Amniotic stem cell (primary cell): ENCODE measurements around the gene FNIP2.
"Not testable (repeated sequence)": the region's sequence is repeated elsewhere in the genome, so short reads cannot be mapped to it uniquely, and the experiment has no call there.

Experiments used
- DNase-seq: peaks from one replicate; lab custom pipeline; 2025; lab: John Stamatoyannopoulos, UW

Gene FNIP2

DNA sequence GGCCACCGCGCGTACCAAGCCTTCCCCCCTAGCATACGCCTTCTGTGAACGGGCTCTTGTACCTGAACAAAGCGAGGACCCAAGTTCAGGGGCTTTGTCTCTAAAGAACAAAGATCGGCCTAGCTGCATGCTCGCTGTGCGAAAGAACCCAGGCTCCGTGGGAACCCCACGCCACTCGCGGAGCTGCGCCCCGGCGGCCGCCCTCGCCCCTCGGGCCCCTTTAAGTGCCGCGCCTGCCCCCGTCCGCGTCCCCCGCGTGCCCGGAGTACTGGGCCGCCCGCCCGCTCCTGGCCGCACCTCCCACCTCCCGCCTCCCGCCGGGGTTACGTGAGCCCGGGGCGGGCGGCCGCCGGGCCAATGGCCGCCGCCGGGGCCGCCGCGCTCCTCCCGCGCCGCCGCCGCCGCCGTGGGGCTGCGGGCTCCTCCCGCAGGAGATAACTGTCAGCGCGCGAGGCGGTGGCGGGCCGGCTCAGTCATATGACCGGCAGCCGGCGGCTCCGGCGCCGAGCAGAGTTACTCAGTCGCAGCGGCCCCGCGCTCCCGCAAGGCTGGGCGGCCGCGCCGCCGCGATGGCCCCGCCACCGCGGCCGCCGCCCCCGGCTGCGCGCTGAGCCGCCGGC lies at the start of gene FNIP2:
Gene FNIP2 (plus strand): TSS at position 472 of the 620 bp plus-strand sequence. CDS start 187 bp downstream, outside the sequence.
- peak; percentile 57 for DNase-seq

DNA sequence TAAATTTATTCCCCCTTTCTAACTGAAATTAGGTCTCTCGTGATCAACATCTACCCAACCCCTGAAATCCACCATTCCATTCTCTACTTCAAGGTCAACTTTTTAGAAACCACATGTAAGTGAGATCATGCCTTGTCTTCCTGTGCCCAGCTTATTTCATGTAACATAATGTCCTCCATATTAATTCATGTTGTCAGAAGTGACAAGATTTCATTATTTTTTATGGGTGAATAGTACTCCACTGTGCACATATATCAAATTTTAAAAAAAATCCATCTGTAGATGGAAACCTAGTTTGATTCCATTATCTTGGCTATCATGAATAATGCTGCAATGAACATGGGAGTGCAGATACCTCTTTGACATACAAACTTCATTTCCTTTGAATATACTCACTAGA lies 47.1 kb upstream of the FNIP2 start:
- DNase-seq = no peak

DNA sequence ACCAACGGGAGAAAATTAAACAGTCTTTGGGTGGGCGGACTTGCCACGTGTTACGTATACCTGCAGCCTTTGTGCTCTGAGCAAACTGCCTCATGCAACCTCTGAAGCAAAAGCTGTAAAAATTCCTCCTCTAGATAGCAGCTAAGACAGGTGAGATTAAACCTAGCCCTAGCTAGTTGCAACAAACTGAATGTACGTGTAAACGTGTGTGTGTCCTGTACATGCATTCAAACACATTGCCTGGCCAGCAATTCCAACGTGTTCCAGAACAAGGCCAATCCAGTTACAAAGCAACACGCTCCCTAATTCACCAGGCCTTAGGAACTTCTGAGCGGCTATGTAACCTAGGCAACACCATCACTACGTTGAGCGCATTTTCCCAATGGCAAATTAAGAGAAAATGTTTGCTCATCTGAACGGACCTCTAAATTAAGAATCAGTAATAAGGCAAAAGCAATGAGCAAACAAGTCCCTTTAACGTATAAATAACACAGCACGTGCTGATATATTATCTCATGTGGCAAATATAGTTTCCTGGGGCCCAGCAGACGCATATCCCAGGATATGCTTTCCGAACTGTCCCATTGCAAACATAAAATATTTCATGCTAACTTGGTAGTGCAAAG lies 46.4 kb upstream of the FNIP2 start:
- DNase-seq = no peak

GRCh38 chr4:158722917-158723793 lies 45.7 kb upstream of the FNIP2 start, which contains the start of gene PPID:
PPID (minus strand) TSS chr4:158723396; CDS start chr4:158723288, 108 bp downstream.
- peak; percentile 57 for DNase-seq

DNA sequence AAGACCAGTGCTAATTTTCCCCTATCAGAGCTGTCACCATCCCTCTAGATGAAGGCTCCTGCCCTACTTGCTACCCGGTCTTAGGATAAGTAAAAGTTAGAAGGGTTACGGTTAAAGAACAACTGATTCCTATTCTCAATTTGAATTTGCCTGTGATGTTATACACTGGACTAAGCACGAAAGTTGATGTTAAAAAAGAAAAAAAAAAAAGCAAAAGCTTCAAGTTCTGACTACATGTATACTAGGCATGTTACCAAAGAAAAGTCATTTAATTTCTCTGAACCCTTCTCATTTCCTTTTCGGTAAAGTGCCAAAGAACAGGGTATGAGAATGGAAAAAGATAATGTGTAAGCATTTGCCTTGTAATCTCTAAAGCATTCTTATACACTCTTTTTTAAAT lies 44.2 kb upstream of the FNIP2 start:
- DNase-seq = no peak

DNA sequence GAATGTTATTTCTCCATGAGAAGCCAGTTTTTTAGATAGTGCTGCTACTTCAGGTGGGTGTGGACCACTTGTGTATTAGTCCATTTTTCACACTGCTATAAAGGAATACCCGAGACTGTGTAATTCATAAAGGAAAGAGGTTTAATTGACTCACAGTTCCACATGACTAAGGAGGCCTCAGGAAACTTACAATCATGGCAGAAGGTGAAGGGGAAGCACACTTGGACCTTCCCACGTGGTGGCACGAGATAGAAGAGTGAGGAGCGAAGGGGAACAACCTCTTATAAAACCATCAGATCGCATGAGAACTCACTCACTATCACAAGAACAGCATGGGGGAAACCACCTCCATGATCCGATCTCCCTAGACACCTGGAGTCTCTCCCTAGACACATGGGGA lies 42.2 kb upstream of the FNIP2 start:
- no peak for DNase-seq

DNA sequence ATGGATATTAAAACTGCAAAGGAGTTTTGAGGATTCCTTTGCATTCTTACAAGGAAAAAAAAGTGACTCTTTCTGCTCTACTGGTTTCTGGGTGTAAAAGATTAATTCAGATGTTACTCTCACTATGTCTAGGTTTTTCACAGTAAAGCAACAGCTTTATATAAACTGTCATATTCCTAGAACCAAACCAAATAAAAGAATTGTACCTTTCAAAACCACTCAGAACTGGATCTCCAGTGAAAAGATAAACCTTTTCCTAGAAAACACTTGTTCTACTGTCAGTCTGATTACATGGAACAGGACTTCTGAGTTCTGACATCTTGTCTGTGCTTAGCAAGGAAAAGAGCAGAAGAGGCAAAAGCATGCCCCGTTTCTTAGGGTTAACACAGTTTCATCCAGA lies 40.6 kb upstream of the FNIP2 start:
- no peak for DNase-seq

GRCh38 chr4:158729716-158730559 lies 38.9 kb upstream of the FNIP2 start:
- peak; percentile 50 for DNase-seq

DNA sequence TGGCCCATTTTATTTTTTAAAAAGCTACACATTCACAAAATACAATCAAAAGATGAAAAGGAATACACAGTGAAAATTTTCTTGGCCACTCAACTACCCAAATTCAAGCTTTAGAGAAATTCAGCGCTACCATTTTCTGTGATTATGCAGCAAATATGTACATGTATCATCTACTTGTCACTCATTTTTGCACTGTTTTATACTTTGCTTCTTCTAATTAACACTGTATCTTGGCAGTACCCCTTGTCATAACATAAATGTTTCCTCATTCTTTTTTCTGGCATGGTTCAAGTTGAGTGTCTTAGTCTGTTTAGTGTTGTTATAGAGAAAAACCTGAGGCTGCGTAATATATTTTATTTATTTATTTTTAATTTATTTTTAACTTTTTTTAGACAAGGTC lies 30.0 kb upstream of the FNIP2 start:
- no peak for DNase-seq

DNA sequence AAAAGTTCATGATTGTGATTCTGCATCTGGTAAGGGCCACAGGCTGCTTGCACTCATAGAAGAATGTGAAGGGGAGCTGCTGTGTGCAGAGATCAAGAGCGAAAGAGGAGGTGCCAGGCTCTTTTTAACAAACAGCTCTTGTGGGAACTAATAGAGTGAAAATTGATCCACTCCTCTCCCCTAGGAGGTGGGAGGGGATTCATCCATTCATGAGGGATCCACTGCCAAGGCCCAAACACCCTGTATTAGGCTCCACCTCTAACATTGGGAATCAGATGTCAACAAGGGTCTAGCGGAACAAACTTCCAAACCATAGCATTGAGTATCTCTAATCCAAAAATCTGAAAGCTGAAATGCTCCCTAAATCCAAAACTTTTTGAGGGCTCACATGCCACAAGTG lies 29.2 kb upstream of the FNIP2 start:
- no peak for DNase-seq

DNA sequence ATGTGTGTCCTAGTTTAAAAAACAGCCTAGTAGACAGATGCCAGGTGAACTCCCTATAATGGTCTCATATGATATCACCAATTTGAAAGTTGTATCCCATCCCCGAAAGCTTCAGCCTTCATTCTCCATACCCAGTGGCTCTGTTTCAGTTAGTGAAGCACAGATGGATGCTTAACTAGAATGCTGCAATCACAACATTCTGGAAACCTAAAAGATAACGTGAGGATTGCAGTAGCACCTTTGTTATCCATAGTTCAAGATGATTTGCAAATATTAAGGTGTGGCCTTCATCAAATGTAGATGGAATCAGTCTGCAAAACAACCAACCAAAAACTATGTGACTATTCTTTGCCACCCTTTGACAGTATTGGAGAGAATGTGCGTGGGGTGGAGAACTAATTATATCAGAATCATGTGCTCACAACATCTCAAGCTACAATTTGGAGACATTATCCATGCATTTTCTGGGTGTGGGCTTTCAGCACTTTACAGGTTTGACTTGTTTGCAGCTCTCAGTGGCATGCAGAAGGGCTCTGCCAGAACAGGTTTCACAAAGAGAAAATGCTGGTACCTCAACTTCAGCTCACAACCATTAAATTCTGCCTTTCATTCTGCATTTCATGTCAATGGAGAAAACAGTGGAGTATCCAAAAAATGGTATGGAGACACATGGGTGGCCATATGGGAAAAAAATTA lies 27.4 kb upstream of the FNIP2 start:
- no peak for DNase-seq

GRCh38 chr4:158746537-158746936 lies 22.3 kb upstream of the FNIP2 start:
- DNase-seq = not testable (repeated sequence)

DNA sequence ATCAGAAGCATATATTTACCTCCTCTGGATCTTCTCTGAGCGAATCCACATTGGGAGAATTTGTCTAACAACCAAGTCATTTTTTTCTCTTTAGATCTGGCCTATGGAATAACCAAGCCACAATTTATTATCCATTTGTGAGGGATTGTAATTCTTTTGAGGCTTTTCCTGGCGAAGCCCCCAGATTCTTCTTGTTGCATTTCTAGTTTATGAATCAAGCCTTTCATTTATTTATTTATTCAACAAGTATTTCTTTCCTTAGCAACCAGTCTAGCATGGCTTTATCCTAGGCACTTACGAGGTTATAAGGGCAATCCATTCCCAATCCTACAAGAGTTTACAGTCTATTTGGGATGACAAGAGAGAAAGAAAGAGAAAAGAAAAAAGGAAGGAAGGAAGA lies 18.4 kb upstream of the FNIP2 start:
- DNase-seq = peak; percentile 51

DNA sequence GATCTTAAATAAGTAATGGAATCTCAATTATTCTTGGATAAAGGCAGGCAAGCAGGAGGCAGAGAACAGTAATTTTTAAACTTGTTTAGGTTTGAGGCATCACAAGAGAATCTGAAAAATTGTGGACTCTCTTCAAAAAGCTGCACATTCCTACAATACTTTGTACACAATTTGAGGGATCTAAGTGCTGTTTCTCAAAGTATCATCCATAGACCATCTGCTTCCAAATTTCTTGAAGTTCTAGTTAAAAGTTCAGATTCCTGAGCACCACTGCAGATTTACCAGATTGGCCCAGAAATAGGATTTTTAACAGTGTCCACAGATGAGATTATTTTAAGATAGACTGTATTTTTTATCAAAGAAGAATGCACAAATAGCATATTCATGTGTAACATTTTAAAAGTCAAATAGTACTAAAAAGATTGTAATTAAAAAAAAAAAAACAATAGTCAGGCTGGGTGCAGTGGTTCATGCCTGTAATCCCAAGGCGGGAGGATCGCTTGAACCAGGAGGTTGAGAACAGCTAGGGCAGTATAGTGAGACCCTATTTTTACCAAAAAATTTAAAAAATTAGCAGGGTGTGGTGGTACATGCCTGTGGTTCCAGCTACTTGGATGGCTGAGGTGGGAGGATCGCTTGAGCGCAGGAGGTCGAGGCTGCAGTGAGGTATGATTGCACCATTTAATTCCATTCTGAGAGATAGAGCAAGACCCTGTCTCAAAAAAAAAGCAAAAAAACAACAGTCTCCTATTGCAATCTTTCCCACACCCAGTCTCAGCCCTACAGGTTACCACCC lies 14.2 kb upstream of the FNIP2 start:
- DNase-seq = no peak

GRCh38 chr4:158755819-158756218 lies 13.0 kb upstream of the FNIP2 start:
- DNase-seq = not testable (repeated sequence)

GRCh38 chr4:158756588-158756987 lies 12.2 kb upstream of the FNIP2 start:
- no peak for DNase-seq

GRCh38 chr4:158758142-158758541 lies 10.7 kb upstream of the FNIP2 start:
- DNase-seq = no peak

DNA sequence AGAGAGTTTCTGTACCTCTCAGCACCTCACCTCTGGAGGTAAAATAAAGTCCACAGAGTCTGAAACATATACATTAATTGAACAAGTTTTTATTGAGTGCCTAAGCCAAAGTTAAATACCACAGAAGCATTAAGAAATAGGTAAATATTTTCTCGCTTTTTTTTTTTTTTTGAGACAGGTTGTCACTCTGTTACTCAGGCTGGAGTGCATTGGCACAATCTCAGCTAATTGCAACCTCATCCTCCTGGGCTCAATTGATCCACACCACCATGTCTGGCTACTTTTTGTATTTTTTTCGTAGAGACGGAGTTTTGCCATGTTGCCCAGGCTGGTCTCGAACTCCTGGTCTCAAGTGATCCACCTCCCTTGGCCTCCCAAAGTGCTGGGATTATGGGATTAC lies 10.1 kb upstream of the FNIP2 start:
- no peak for DNase-seq

GRCh38 chr4:158759539-158759938 lies 9.3 kb upstream of the FNIP2 start:
- DNase-seq = not testable (repeated sequence)

GRCh38 chr4:158760866-158761265 lies 8.0 kb upstream of the FNIP2 start:
- DNase-seq = no peak

DNA sequence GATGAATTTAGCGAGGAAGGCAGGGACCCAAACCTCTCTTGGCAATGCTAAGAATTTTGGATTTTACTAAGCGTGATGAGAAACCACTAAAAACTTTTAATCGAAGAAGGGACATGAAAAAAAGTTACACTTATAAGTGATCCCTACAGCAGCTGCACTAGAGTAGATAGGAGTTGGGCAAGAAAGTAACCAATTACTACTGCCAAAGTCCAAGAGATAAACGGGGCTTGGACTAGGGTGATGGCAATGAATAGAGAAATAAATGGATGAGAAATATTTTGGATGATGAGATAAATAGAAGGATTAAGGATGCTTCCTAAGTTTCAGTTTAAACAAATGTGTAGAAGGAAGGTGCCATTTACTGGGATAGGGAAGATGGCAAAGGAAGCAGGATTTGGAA lies 6.3 kb upstream of the FNIP2 start:
- no peak for DNase-seq
